ENCODE measurements around the gene PITPNC1. TPM values are rescaled to one million over a fixed set of nuclear protein-coding genes. Genes with fewer than 3 reads are reported as not detected.

The PITPNC1 gene
- total RNA-seq, 1 experiment from 2014 or later, result 20.8 TPM

DNA sequence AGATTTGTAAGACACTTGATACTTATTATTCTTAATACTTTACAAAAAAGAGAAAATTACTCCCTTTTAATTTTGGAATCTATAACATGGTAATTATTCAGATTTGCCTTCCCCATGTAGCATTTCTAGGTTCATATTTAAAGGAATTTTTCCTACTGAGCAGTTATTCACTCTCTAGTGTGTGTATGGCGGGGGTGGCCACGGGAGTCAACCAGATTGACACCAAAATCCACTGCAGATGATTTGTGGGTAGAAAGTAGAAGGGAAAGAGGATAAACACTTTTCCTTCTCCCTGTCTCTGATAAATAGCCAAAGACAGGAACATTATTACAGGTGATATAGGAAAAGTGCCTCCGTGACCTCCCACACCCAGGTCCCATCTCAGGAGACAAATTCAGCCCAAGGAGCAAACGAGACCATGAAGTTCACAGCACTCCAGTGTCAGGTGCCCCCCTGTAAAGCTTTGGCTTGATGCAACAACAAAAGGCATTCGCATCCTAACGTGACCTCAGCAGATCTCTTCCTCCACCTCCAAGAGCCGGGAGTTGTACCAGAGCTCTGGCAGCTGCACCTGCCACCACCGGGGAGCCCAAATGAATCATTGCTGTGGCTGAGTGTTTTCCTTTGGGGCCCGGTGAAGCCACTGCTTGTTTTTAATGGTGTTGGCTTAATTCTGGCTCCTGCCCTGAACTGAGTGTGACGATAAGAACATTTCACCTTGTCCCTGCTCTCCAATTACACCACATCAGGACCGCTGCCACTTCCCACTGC lies 248.0 kb downstream of the PITPNC1 start:
- no TSS peak for BruUV-seq (replicated peaks)
- DNase-seq (ENCODE audit: low read depth, low spot score) (no peak), ATAC-seq (no peak)
- no peak overlapping the region for H3K27ac ChIP-seq (ENCODE audit: low read length)
- no peak overlapping the region for H3K4me3 ChIP-seq (ENCODE audit: low read depth in 2 of 2, low read length in 2 of 2)
- intact Hi-C loops (cut with micrococcal nuclease; ENCODE audit: unreplicated experiment), result no loop called here
- in situ Hi-C loops (cut with HindIII; ENCODE audit: low pct_unique_long_range_greater_than_20kb, low sequenced_read_pairs), result no loop called here
- ChIA-PET CTCF (no interaction called here), POLR2A (no interaction called here)
- no peaks in the 10 kb centered on the region for H3K4me1 ChIP-seq (ENCODE audit: control insufficient read depth, insufficient read depth, low read length)
- no peaks in the 10 kb centered on the region for H3K36me3 ChIP-seq (ENCODE audit: control insufficient read depth, insufficient read depth, low read length)
- TF ChIP-seq, protein P1, sequence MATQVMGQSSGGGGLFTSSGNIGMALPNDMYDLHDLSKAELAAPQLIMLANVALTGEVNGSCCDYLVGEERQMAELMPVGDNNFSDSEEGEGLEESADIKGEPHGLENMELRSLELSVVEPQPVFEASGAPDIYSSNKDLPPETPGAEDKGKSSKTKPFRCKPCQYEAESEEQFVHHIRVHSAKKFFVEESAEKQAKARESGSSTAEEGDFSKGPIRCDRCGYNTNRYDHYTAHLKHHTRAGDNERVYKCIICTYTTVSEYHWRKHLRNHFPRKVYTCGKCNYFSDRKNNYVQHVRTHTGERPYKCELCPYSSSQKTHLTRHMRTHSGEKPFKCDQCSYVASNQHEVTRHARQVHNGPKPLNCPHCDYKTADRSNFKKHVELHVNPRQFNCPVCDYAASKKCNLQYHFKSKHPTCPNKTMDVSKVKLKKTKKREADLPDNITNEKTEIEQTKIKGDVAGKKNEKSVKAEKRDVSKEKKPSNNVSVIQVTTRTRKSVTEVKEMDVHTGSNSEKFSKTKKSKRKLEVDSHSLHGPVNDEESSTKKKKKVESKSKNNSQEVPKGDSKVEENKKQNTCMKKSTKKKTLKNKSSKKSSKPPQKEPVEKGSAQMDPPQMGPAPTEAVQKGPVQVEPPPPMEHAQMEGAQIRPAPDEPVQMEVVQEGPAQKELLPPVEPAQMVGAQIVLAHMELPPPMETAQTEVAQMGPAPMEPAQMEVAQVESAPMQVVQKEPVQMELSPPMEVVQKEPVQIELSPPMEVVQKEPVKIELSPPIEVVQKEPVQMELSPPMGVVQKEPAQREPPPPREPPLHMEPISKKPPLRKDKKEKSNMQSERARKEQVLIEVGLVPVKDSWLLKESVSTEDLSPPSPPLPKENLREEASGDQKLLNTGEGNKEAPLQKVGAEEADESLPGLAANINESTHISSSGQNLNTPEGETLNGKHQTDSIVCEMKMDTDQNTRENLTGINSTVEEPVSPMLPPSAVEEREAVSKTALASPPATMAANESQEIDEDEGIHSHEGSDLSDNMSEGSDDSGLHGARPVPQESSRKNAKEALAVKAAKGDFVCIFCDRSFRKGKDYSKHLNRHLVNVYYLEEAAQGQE (IDR thresholded peaks at IDR 0.05; ENCODE audit: insufficient read depth in 1 of 2, low read depth in 2 of 2, low read length in 1 of 2), result no peak
- TF ChIP-seq POLR2AphosphoS5 (IDR thresholded peaks at IDR 0.05; ENCODE audit: low read depth, low read length) (no peak), SIN3A (IDR thresholded peaks at IDR 0.05; ENCODE audit: borderline replicate concordance, insufficient read depth, low read depth, low read length) (no peak), TCF7L2 (IDR thresholded peaks at IDR 0.05; ENCODE audit: low read depth, low read length) (no peak)
- TF ChIP-seq, protein P2, sequence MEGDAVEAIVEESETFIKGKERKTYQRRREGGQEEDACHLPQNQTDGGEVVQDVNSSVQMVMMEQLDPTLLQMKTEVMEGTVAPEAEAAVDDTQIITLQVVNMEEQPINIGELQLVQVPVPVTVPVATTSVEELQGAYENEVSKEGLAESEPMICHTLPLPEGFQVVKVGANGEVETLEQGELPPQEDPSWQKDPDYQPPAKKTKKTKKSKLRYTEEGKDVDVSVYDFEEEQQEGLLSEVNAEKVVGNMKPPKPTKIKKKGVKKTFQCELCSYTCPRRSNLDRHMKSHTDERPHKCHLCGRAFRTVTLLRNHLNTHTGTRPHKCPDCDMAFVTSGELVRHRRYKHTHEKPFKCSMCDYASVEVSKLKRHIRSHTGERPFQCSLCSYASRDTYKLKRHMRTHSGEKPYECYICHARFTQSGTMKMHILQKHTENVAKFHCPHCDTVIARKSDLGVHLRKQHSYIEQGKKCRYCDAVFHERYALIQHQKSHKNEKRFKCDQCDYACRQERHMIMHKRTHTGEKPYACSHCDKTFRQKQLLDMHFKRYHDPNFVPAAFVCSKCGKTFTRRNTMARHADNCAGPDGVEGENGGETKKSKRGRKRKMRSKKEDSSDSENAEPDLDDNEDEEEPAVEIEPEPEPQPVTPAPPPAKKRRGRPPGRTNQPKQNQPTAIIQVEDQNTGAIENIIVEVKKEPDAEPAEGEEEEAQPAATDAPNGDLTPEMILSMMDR (IDR thresholded peaks at IDR 0.05), result no peak
- no peaks in the 10 kb centered on the region for H3K9me3 ChIP-seq (ENCODE audit: control insufficient read depth, insufficient read depth, low read depth, low read length)
- no peaks in the 10 kb centered on the region for H3K27me3 ChIP-seq (ENCODE audit: control insufficient read depth, insufficient read depth, low read length)

- no peak for ATAC-seq
- BruUV-seq (replicated peaks), result no TSS peak
Observed at GRCh38 chr17:67625971-67626370, 248.9 kb downstream of the PITPNC1 start.

More at GRCh38 chr17:67625971-67626370, 248.9 kb downstream of the PITPNC1 start:
- Histone ChIP-seq H3K4me3 (ENCODE audit: low read depth in 2 of 2, low read length in 2 of 2) (no peak overlapping the region), H3K27me3 (ENCODE audit: control insufficient read depth, insufficient read depth, low read length) (no peaks in the 10 kb centered on the region), H3K9me3 (ENCODE audit: control insufficient read depth, insufficient read depth, low read depth, low read length) (no peaks in the 10 kb centered on the region), H3K4me1 (ENCODE audit: control insufficient read depth, insufficient read depth, low read length) (no peaks in the 10 kb centered on the region), H3K36me3 (ENCODE audit: control insufficient read depth, insufficient read depth, low read length) (no peaks in the 10 kb centered on the region), H3K27ac (ENCODE audit: low read length) (no peak overlapping the region)
- POLR2A ChIA-PET, result no interaction called here
- TF ChIP-seq, protein P1 (IDR thresholded peaks at IDR 0.05; ENCODE audit: insufficient read depth in 1 of 2, low read depth in 2 of 2, low read length in 1 of 2), result no peak
- no peak for TF ChIP-seq POLR2AphosphoS5 (IDR thresholded peaks at IDR 0.05; ENCODE audit: low read depth, low read length)
- no peak for TF ChIP-seq TCF7L2 (IDR thresholded peaks at IDR 0.05; ENCODE audit: low read depth, low read length)
- TF ChIP-seq, protein P2 (IDR thresholded peaks at IDR 0.05), result no peak
- no peak for TF ChIP-seq SIN3A (IDR thresholded peaks at IDR 0.05; ENCODE audit: borderline replicate concordance, insufficient read depth, low read depth, low read length)
- intact Hi-C loops (cut with micrococcal nuclease; ENCODE audit: unreplicated experiment) (no loop called here), in situ Hi-C loops (cut with HindIII; ENCODE audit: low pct_unique_long_range_greater_than_20kb, low sequenced_read_pairs) (no loop called here)
- CTCF ChIA-PET, result no interaction called here
- no peak for DNase-seq (ENCODE audit: low read depth, low spot score)

Data from Panc1 (cell line).